M059J (cell line): ENCODE measurements around the gene ICAM2. TPM values are rescaled to one million over a fixed set of nuclear protein-coding genes. Genes with fewer than 3 reads are reported as not detected.
A peak's percentile ranks its signal among the peaks of the same experiment; 100 is the strongest.

Experiments used
- DNase-seq: peaks from one replicate; pipeline ENCODE4 v3.0.0-alpha.2; 2012; ENCODE audit warnings: low read depth
- total RNA-seq: library from RNA; depleted of rRNA; stranded (reverse); fragments of >200 nt; shearing (Covaris generic); gene quantifications from 2 replicates; pipeline ENCODE4 v1.2.3, GENCODE V29; 2014; rRNA removed

Gene ICAM2
- total RNA-seq: 0.84 and 1.0 TPM in 2 replicates

GRCh38 chr17:64020056-64020766, at the start of gene ICAM2:
Gene ICAM2 (minus strand): TSS chr17:64020633. CDS start chr17:64006691, 13,942 bp downstream.
- no peak for DNase-seq

DNA sequence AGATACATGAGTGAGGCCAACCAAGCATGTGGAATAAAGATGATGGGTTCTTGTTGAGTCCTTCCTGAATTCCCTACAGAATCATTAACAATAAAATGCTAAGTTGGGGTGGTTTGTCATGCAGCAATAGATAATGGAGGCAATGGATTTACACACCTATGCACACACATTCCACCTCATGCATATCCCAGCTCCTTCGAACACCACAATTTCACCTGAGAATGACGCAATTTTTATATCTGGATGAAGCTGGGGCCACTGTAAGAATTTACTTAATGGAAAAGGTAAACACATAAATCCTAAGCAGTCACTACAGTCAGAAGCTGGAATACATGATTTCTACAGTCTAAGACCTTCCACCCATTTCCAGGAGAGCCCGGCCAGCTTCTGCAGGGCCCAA, 49.8 kb upstream of the ICAM2 start:
- DNase-seq: no peak

GRCh38 chr17:64069143-64069542, 48.7 kb upstream of the ICAM2 start:
- DNase-seq: no peak

- peak; percentile 7 for DNase-seq
Observed at GRCh38 chr17:64067657-64068056, 47.2 kb upstream of the ICAM2 start.

DNA sequence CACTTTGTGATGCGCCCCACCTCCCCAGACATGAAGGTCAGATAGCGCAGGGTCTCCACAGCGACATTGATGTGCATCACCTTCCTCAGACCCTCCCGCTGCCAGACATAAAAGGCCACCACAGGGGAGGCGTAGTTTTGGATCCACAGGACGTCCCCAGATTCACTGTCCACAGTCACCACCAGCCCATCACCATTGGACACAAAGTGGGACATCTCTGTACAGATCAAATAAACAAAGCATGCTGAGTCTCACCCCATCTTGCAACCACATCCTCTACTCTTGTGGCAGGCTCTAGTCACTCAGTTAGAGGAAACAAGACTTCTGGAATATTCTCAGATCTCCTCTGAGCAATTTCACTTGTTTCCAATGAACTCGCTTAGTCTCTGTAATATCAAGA, 46.3 kb upstream of the ICAM2 start:
- DNase-seq: no peak

GRCh38 chr17:64065161-64065560, 44.7 kb upstream of the ICAM2 start:
- no peak for DNase-seq

GRCh38 chr17:64064331-64064730, 43.9 kb upstream of the ICAM2 start:
- no peak for DNase-seq

- peak; percentile 3 for DNase-seq
Observed at GRCh38 chr17:64063766-64064224, 43.4 kb upstream of the ICAM2 start.

DNA sequence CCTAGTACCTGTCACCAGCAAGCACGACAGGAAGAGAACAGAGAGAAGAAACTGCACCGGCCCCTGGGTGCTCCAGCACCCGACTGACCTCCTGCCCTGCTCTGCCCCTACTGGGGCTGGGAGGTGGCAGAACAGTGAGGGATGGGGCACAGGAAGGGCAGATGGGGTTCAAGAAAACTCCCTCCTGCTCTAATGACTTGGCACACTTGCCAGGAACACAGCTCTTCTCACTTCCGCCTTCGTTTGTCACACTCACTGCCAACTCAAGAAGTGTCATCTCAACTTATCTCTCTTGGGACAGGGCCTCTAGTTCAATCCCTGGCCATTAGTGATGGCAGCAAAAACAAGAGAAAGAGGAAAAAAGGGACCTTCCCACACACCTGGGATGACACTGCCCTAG, 42.7 kb upstream of the ICAM2 start:
- no peak for DNase-seq

GRCh38 chr17:64061178-64061898, 40.9 kb upstream of the ICAM2 start:
- peak; percentile 20 for DNase-seq

DNA sequence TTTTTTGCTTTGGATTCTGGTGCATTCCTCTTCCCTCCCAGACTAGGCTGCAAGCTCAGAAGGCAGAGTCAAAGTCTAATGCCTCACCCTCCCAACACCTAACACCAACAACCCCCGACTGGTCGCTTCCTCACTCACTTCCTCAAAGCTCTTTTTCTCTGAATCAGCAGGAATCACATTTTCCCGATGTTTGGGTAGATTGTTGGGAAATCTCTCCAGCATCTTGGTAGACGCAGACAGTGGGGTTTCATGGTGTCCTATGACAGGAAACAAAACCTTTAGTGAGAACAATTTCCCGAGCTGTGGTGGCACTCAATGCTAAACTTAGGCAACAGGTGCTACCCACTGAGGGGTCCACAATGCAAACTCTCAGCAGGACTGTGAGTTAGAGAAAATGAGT, 39.9 kb upstream of the ICAM2 start:
- DNase-seq: no peak

DNA sequence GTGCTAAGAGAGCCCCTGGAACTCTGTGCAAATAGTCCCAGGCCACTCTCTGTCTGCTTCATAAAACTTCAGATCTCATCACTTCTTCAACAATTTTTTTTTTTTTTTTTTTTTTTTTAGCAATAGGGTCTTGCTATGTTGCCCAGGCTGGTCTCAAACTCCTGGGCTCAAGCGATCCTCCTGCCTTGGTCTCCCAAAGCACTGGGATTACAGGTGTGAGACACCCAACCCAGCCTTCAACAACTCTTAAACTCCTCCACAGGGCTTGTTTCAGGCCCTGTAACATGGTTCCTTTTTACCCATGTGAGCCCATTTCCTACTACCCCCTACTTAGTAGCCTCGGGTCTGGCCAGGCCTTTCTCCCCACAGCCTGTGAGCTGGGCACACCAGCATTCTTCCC, 39.3 kb upstream of the ICAM2 start:
- no peak for DNase-seq

GRCh38 chr17:64058621-64059020, 38.2 kb upstream of the ICAM2 start:
- DNase-seq: no peak

DNA sequence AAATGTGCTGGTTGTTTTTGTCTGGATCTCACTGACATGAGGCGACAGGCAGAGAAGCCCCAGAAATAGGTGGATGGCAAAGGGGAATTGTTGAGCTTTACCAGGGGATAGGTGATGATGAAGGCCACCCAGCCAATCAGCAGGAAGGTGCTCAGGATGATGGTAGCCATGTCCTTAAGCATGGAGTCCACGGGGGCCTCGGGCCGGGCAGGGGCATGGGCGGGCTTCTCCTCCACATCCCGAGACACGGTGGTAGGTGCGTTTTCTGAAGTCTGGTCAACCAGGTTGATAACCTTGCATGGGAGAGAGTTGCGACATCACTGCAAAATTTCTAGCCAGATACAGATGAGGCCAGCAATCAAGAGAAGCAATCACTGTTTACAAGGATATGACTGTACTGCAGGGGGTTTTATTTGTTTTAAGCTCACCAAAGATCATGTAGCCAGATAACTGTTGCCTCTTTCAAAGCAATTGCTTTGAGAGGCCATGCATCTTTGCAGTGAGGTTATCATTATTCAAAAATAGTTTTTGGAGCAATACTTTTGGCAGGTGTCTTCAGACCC, 37.3 kb upstream of the ICAM2 start:
- peak; percentile 8 for DNase-seq

DNA sequence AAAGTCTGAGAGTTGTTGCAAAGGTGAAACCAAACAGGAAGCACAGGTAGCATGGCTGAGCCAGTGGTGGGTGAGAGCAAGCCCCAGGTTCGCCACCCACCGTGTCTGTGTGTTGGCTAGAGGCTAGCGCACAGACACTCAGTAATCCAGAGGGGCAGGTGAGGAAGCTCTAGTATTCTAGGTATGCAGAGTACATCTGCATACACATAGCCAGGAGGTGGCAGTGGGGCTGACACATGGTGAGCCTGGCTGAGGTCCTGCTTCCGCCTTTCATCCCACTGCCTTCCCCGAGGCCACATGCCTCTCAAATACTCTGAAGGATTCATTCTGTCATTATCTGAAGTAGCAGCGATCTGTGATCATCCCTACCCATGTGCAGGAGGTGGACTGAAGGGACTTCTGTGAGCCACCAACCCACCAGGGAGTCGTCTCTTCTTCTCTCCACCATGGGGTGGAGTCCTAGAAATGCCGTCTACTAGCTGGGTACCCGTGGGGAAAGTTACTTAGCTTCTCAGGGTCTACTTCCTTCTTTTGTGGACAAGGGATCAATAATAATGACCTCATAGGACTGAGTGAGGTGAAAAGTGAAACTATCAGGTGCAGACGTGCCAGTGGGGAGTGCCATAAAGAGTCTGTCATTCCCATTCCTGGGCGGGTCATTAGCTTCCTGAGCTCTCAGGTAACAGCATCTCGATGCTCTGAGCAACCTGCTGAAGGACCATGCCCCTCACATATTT, 36.0 kb upstream of the ICAM2 start:
- DNase-seq: no peak

GRCh38 chr17:64055183-64056142, 35.0 kb upstream of the ICAM2 start:
- DNase-seq: no peak

- DNase-seq: no peak
Observed at GRCh38 chr17:64054304-64054703, 33.9 kb upstream of the ICAM2 start.

DNA sequence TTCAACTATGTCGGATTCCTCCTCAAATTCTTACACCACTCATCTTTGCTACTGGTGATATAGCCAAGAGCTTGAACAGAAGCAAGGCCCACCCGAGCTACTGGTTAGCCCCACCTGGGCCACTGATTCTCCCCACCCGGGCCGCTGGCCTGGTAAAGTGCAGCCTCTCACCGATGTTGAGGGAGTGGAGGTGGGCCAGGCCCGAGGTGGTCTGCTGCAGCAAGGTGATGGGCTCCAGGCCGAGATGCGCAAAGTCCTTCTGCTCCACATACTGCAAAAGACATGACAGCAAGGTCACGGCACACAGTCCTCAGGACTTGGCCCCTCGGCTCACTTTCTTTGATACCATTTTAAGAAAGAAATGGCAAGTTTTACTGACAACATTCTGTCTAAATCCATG, 32.7 kb upstream of the ICAM2 start:
- no peak for DNase-seq

- no peak for DNase-seq
Observed at GRCh38 chr17:64051153-64051552, 30.7 kb upstream of the ICAM2 start.

- DNase-seq: no peak
Observed at GRCh38 chr17:64048805-64049204, 28.4 kb upstream of the ICAM2 start.

GRCh38 chr17:64045176-64045575, 24.7 kb upstream of the ICAM2 start:
- DNase-seq: no peak
